Non-pigmented ciliary epithelial cell (primary cell): Measurements from ENCODE around the gene U2AF1L4.
A peak's percentile ranks its signal among the peaks of the same experiment; 100 is the strongest.

Experiments used
- DNase-seq: peaks from one replicate; pipeline ENCODE4 v3.0.0-alpha.2; 2010; ENCODE audit warnings: low read depth

The U2AF1L4 gene

GRCh38 chr19:35740423-35741202 lies 4.6 kb downstream of the U2AF1L4 start:
- DNase-seq = peak; percentile 79

- DNase-seq = no peak
Observed at GRCh38 chr19:35740108-35740422, 5.2 kb downstream of the U2AF1L4 start.

- DNase-seq = no peak
Observed at GRCh38 chr19:35739275-35740107, 5.7 kb downstream of the U2AF1L4 start.

DNA sequence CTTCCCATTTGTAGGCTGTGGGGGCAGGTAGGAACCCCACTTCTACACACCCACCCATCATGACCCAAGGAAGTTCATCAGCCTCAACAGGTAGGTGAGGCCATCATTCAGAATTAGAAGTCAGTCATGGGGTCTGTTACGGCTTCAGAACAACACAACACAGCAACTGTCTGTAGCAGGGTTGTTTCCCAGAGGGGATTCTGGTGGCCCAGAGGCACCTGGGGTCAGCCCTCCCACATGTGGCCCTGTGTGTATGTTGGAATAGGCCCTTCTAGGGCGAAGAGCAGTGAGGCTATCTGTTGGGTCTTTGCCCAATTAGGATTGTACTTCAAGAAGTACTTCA lies 6.4 kb downstream of the U2AF1L4 start:
- no peak for DNase-seq

DNA sequence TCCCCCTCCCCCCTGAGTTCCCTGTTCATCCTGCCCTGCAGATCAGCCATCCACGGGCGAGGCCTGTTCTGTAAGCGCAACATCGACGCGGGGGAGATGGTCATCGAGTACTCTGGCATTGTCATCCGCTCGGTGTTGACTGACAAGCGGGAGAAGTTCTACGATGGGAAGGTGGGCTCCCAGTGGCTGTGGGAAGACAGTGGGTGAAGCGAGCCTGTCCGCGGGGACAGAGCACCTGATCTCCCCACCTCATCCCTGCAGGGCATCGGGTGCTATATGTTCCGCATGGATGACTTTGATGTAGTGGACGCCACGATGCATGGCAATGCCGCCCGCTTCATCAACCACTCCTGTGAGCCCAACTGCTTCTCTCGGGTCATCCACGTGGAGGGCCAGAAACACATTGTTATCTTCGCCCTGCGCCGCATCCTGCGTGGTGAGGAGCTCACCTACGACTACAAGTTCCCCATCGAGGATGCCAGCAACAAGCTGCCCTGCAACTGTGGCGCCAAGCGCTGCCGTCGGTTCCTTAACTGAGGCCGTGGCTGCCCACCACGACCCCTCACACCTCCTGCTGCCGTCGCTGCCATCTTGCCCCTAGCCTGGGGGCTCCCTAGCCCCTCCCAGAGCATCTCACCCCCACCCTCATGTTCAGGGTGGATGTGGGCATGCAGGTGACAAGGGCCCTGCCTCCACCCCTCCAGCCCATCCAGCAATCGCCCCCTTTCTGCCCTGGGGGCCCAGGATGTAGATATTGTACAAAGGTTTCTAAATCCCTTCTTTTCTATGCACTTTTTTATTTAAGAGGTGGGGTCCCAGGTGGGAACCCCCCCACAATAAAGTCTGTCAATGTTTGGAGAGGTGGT lies 7.0 kb downstream of the U2AF1L4 start:
- DNase-seq = no peak

GRCh38 chr19:35736913-35737886 lies 8.0 kb downstream of the U2AF1L4 start:
- DNase-seq = no peak

- DNase-seq = no peak
Observed at GRCh38 chr19:35734889-35735288, 10.3 kb downstream of the U2AF1L4 start.

DNA sequence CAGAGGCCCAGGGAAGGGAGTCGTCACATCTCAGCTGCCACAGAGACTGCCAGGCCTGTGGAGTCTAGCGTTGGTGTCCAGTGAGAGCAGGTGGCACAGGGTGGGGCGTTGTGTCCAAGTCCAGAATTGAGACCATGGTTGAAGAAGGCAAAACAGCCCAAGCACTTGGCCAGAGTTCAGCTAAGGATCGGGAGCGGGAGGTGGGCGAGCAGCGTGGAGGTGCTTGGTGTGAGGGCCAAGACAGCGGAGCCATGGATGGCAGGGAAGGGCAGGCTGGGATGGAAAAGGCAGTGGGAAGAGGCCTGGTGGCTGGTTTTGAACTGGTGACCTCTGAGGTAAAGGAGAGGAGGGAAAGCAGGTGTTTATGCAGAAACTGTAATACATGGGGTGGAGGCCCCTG lies 10.9 kb downstream of the U2AF1L4 start:
- DNase-seq = no peak

DNA sequence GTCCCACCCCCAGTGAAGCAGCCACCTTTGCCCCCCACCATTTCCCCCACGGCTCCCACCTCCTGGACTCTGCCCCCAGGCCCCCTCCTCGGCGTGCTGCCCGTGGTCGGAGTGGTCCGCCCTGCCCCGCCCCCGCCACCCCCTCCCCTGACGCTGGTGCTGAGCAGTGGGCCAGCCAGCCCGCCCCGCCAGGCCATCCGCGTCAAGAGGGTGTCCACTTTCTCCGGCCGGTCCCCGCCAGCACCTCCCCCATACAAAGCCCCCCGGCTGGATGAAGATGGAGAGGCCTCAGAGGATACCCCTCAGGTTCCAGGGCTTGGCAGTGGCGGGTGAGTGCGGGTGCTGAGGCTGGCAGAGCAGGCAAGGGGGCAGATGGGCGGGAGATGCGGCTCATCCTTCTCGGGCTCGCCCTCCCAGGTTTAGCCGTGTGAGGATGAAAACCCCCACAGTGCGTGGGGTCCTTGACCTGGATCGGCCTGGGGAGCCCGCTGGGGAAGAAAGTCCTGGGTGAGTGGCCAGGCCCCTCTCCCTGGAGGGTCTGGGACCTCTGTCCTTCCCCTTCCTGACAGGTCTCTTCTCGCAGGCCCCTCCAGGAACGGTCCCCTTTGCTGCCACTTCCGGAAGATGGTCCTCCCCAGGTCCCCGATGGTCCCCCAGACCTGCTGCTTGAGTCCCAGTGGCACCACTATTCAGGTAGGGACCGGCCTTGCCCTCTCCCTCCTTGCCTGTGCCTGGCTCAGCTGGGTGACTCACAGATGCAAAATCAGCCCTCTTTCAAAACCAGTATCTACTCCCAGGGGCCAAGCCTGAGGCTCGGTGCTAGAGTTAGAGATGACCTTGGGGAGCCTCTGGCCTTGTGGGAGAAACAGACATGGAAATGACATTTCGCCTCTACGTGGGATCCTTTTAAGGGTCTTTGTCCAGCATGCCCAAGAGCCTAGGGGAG lies 11.8 kb downstream of the U2AF1L4 start:
- no peak for DNase-seq

DNA sequence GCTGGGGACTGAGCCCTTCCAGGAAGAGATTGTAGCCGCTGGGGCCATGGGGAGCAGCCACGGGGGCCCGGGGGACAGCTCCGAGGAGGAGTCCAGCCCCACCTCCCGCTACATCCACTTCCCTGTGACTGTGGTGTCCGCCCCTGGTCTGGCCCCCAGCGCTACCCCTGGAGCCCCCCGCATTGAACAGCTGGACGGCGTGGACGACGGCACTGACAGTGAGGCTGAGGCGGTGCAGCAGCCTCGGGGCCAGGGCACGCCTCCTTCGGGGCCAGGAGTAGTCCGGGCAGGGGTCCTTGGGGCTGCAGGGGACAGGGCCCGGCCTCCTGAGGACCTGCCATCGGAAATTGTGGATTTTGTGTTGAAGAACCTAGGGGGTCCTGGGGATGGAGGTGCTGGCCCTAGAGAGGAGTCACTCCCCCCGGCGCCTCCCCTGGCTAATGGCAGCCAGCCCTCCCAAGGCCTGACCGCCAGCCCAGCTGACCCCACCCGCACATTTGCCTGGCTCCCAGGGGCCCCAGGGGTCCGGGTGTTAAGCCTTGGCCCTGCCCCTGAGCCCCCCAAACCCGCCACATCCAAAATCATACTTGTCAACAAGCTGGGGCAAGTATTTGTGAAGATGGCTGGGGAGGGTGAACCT lies 12.6 kb downstream of the U2AF1L4 start:
- DNase-seq = no peak

- DNase-seq = no peak
Observed at GRCh38 chr19:35731779-35732405, 13.3 kb downstream of the U2AF1L4 start.

DNA sequence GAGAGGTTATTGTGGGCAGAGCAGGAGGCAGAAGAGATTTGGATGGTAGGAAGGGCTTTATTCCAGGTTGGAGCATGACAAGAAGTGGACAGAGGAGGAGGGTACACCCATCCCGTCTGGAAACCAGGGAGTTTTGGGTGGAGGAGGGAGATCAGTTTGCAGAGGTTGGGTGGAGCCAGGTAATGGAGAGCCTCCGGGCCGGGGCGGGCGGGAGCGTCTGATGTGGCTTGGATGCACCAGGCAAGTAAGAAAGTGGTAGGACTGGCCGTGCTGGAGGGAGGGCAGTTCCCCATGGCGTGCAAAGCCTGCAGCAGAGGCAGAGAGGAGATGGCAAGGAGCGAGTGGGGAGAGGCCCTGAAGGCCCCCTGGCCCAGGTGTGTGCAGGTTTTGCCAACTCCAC lies 13.9 kb downstream of the U2AF1L4 start:
- no peak for DNase-seq

GRCh38 chr19:35730326-35730725 lies 14.9 kb downstream of the U2AF1L4 start:
- DNase-seq = no peak

GRCh38 chr19:35729763-35730162 lies 15.5 kb downstream of the U2AF1L4 start:
- no peak for DNase-seq

DNA sequence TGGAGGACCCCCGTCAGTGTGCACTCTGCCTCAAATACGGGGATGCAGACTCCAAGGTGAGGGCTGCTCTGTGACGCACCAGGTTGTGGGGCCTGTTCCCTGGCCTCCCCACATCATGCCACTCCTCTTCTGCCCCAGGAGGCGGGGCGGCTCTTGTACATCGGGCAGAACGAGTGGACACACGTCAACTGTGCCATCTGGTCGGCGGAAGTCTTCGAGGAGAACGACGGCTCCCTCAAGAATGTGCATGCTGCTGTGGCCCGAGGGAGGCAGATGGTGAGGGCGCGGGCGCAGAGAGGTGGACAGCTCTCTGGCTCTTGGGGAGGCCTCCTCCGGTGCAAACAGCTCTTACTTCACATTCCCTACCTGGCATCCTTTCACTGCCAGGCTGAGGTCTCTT lies 16.2 kb downstream of the U2AF1L4 start:
- DNase-seq = no peak

DNA sequence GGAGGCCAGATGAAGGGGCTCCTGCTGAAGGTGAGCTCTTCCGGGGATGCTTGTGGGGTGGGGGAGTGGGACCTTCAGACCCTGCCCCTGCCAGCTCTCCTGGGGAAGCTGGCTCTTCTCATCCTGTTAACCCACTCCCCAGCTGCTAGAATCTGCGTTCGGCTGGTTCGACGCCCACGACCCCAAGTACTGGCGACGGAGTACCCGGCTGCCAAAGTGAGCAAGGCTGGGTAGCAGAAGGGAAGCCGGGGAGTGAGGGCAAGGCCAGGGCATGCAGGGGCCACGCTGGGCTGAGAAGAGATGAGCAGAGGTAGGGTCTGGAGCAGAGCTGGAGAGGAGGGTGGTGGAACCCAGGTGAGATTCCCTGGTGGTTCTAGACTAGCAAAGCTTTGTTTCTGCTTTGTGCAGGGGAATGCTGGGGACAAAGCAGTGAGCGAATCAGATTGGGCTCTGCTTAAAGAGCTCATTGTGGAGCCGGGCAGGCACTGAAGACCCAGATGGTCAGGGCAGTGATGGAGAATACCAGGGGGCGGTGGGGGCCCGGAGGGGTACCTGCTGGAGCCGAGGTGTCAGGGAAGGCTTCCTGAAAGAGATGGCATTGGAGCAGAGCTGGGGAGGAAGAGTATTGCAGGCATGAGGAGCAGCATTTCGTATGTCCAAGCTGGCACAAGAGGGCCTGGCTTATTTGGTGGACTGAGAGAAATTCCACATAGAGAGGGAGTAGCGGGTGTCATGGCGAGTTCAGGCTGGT lies 17.1 kb downstream of the U2AF1L4 start:
- no peak for DNase-seq

- DNase-seq = no peak
Observed at GRCh38 chr19:35727053-35727955, 17.9 kb downstream of the U2AF1L4 start.
